Neural crest cell (in vitro differentiated cells): ENCODE measurements around the gene POLQ. TPM values are rescaled to one million over a fixed set of nuclear protein-coding genes. Genes with fewer than 3 reads are reported as not detected.
A peak's percentile ranks its signal among the peaks of the same experiment; 100 is the strongest.

Source experiments
- DNase-seq: peaks from one replicate; pipeline ENCODE4 v3.0.0; 2021; ENCODE audit warnings: low read depth, mixed read lengths, low spot score
- H3K27ac Mint-ChIP-seq: one replicate; pipeline ENCODE4 v1.8.0; 2021; ENCODE audit warnings: mild to moderate bottlenecking, mixed read lengths; ENCODE audit not compliant: unreplicated experiment
- H3K27me3 Mint-ChIP-seq: 2 replicates; pipeline ENCODE4 v1.8.0; 2021; ENCODE audit warnings: low read depth, mild to moderate bottlenecking, mixed read lengths
- H3K36me3 Mint-ChIP-seq: 2 replicates; pipeline ENCODE4 v1.8.0; 2021; ENCODE audit warnings: low read depth, mild to moderate bottlenecking, mixed read lengths
- H3K4me1 Mint-ChIP-seq: 2 replicates; pipeline ENCODE4 v1.8.0; 2021; ENCODE audit warnings: mixed read lengths
- H3K4me3 Mint-ChIP-seq: one replicate; pipeline ENCODE4 v1.8.0; 2021; ENCODE audit warnings: mild to moderate bottlenecking, mixed read lengths
- H3K9me3 Mint-ChIP-seq: 2 replicates; pipeline ENCODE4 v1.8.0; 2021; ENCODE audit warnings: mixed read lengths
- total RNA-seq: library from RNA; stranded (reverse); gene quantifications from 2 replicates; pipeline ENCODE4 v1.2.1, GENCODE V29; 2021
- TF ChIP-seq, protein P1 (sequence below): fragments of 200-600 bp; sonication (generic); conservative IDR thresholded peaks from 2 replicates; pipeline ENCODE4 v1.5.0; 2021; ENCODE audit warnings: antibody characterized with exemption, mild to moderate bottlenecking

Gene POLQ
- total RNA-seq, 1 donor from 2014 or later = 17.8 TPM

DNA sequence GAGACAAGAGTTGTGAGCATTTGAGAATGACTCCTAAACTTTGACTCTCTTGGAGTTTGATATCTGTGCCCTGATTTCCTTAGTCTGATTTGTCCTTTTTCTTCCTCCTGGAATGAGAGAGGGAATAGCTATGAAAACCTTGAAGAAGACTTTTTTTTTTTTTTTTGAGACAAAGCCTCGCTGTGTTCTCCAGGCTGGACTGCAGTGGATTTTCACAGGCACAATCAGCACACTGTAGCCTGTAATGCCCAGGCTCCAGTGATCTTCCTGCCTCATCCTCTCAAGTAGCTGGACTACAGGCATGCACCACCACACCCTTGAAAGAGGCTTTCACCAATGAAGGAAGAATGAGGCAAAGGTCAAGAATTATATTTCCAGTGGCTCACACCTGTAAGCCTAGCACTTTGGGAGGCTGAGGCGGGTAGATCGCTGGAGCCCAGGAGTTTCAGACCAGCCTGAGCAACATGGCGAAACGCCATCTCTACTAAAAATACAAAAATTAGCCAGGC, 11.7 kb upstream of the POLQ start:
- Mint-ChIP-seq H3K36me3 (no peaks in the 10 kb centered on the region), H3K4me1 (peaks cover 16% of the 10 kb centered on the region), H3K27me3 (no peaks in the 10 kb centered on the region), H3K4me3 (no peak overlapping the region), H3K9me3 (no peaks in the 10 kb centered on the region), H3K27ac (peak overlapping the region; percentile 86)
- TF ChIP-seq, protein P1, sequence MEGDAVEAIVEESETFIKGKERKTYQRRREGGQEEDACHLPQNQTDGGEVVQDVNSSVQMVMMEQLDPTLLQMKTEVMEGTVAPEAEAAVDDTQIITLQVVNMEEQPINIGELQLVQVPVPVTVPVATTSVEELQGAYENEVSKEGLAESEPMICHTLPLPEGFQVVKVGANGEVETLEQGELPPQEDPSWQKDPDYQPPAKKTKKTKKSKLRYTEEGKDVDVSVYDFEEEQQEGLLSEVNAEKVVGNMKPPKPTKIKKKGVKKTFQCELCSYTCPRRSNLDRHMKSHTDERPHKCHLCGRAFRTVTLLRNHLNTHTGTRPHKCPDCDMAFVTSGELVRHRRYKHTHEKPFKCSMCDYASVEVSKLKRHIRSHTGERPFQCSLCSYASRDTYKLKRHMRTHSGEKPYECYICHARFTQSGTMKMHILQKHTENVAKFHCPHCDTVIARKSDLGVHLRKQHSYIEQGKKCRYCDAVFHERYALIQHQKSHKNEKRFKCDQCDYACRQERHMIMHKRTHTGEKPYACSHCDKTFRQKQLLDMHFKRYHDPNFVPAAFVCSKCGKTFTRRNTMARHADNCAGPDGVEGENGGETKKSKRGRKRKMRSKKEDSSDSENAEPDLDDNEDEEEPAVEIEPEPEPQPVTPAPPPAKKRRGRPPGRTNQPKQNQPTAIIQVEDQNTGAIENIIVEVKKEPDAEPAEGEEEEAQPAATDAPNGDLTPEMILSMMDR = no peak
- DNase-seq = no peak

DNA sequence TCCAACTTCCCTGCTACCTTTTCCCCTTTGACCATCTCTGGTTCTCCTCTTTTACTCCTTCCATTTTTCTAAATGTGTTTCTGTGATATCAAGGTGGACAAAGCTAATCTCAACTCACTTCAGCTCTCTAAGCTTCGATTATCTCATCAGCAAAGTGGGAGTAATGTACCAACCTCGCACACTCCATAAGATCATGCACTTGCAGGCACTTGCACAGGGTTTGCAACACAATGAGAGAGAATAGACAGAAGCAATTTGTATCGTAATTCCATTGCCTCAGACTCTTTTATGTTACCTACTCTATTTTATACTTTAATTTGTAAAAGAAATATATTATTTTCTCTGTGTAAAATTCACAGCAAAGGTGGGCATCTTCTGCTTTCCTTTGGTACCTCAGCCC, 7.0 kb upstream of the POLQ start:
- peaks cover 22% of the 10 kb centered on the region for H3K4me1 Mint-ChIP-seq
- TF ChIP-seq, protein P1 = no peak
- DNase-seq = no peak
- no peak overlapping the region for H3K4me3 Mint-ChIP-seq
- H3K27ac Mint-ChIP-seq = peak overlapping the region; percentile 22
- H3K36me3 Mint-ChIP-seq = no peaks in the 10 kb centered on the region
- H3K9me3 Mint-ChIP-seq = no peaks in the 10 kb centered on the region
- no peaks in the 10 kb centered on the region for H3K27me3 Mint-ChIP-seq

DNA sequence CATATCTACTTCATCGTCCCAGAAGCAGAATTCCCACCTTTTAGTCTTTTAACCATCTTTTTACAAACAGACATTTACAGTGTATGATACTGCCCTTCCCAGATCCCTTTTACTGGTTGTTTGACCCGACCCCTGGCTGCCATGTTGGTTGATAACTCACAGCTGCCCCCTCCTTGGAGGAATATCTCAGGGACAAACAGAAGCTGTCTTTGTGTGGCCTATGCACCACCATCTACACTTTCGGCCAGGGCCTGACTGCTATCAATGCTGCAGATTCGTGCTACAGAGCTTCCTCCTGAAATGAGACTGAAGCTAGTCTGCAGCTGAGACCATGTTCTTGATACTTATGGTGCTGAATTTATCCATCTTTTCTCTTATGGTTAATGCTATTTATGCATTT, 6.6 kb upstream of the POLQ start:
- Mint-ChIP-seq H3K36me3 (no peaks in the 10 kb centered on the region), H3K9me3 (no peaks in the 10 kb centered on the region), H3K27me3 (no peaks in the 10 kb centered on the region), H3K4me1 (peaks cover 19% of the 10 kb centered on the region), H3K4me3 (peak overlapping the region; percentile 14), H3K27ac (peak overlapping the region; percentile 22)
- no peak for DNase-seq
- TF ChIP-seq, protein P1 = no peak

DNA sequence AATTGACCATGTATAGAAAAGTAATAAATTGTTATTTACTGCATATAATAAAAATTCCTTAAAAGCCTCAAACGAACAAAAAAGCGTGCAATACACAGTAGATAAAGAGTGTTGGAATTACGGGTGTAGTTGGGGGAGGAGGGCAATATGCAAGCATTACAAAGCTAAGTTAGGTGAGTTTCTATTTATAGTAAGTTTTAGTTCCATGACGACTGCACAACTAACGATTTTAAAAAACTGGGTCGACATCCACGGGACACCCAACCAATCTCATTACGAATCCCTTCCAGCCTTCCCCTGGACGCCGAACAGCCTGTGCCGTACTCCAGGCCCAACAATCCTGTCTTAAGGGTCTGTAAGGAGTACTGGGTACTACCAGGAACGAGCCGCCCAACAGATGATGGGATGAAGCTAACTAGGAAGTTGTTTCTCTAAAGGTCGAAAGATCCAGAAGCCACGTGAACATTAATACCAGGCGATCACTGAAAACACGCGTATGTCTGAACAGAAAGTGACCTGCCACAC, 677 bp downstream of the POLQ start:
- Mint-ChIP-seq H3K27me3 (no peaks in the 10 kb centered on the region), H3K4me1 (peaks cover 17% of the 10 kb centered on the region), H3K27ac (peak overlapping the region; percentile 92), H3K9me3 (no peaks in the 10 kb centered on the region), H3K4me3 (peak overlapping the region; percentile 91), H3K36me3 (no peaks in the 10 kb centered on the region)
- DNase-seq = no peak
- TF ChIP-seq, protein P1 = no peak

DNA sequence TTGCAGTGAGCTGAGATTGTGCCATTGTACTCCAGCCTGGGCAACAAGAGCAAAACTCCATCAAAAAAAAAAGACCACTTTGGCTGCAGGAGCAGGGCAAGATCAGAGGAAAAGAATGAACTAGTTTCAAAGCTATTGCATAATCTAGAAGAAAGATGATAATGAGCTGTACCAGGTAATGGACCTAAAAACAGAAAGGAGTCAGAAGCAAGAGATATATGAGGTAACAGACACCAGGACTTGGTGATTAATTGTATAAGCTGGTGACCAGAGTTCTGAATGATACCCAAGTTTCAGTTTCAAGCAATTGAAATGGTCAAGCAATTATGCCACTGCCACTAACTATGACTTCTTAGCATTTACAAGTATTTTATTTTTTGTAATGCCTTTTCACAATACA, 2.9 kb downstream of the POLQ start:
- Mint-ChIP-seq H3K9me3 (no peaks in the 10 kb centered on the region), H3K4me1 (peaks cover 17% of the 10 kb centered on the region), H3K36me3 (no peaks in the 10 kb centered on the region), H3K27me3 (no peaks in the 10 kb centered on the region), H3K27ac (no peak overlapping the region), H3K4me3 (peak overlapping the region; percentile 71)
- TF ChIP-seq, protein P1 = no peak
- DNase-seq = no peak
